GM21447 (cell line): ENCODE results near the gene SLC35D1.

ENCODE experiments used
- ATAC-seq: cut with Tn5 transposase; IDR thresholded peaks from one replicate; pipeline ENCODE4 v1.9.1; 2021; ENCODE audit not compliant: unreplicated experiment

SLC35D1 gene

DNA sequence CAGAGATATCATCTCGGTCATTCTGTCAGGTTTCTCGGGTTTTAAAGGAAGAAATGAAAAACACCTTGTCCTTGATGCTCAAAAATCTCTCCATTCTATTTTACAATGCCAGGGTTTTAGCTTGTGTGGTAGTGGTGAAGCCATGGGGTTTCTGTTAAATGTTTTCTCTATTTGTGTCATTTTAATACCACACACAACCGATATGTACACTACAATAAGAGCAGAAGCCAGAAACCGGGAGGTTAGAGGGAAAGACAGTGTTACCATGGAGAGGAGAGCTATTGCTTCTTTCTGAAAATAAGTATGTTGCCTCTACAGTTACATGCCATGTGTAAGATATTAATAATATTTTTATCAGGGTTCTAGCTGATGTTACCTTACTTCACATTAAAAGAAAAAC, 2.8 kb downstream of the SLC35D1 start:
- no peak for ATAC-seq

DNA sequence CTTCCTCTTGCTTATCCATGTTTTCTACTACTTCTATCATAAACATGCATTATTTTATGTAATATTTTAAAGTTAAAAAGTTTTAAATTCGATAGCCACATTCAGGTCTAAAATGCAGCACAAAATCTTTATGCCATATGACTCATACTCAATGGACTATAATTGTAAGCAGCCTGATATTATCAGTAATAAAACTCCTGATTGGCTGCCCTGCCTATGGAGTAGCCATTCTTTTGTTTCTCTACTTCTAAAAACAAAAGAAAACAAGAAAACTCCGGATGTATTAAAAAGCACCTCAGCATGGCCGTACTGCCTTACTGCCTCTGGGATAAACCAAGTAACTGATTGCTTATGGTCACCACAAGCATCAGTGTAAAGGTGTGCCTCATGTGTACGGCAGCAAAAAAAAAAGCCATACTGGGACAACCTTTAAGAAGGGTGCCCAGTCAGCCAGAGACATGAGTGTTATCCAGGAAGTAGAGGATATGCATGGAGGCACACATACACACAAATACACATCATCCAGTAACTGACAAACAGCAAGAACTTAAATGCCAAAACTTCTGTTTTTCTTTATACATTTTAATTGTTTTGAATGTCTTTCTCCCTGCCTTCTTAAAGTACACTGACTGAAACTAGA, 9.2 kb downstream of the SLC35D1 start:
- no peak for ATAC-seq

DNA sequence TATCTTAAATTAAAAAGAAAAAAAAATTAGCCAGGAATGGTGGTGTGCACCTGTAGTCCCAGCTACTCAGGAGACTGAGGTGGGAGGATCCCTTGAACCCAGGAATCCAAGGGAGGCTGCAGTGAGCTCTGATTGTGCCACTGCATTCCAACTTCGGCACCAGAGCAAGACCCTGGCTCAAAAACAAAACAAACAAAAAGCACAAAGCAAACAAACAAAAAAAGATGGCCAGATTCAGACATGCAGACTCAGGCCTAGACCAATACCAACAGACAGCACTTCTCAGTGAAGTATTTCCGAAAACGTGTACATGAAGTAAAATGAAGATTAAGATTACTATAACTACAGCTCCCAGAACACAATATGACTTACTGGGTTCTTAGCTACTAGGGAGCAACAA, 10.6 kb downstream of the SLC35D1 start:
- ATAC-seq = no peak

DNA sequence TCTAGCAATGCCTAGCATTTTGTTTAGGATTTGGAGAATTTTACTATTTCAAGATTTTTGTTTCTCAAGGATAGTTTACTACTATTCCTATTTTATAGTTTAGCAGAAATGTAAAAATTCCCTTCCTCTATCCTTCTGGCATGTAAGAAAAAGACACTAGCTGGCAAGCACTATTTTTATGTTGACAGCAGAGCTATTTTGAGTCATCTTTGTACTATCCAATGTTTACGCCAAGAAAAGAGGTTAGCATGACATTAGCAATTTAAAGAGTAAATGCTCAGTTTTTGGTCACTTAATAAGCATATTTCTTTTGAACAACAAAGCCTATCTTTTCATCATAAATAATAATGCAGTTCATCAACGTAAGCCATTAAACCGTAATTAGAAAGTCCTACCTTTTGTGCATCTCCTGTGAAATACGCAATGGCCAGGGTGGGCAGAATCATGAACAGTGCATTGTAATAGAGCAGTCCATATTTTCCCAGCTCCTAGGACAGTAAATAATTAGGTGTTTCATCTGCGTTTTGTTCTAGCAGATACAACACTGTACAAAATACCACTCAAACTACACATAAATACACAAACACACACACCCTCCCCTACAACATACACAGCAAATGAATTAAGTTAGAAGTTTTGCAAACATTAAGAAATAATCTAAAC, 12.0 kb downstream of the SLC35D1 start:
- ATAC-seq = no peak

DNA sequence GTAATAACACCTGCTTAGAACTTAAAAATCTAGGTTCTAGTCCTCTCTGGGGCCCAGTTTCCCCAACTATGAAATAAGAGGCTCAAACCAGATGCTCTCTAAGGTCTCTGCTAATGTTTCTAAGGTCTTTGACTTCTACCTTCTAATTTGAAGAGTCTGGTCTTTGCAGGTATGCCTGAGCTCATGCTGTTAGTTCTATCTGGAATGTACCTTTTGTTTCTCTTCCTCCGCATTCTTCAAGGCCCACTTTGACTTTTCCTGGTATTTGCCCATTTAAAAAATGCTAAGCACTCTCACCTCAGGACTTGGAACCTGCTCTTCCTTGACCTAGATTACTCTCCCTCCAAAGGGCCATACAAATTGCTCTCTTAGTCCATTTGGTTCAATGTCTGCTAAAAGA, 13.5 kb downstream of the SLC35D1 start:
- no peak for ATAC-seq

DNA sequence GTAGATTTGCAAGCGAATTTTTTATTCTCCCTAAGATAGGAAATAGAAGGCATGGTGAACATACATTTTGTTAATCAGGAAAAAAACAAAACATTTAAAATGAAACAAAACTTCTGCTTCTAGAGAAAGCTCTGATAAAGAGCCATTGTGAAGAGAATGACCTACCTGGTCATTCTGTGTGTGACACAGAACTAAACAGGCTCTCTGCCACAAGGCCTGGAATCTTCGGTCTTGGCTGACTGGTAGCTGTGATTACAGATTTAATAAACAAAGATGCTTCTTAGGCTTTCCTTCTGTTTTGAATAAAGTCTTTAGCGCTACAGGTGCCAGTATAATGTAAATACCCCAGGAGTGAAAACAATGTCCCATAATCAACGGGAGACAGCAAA, 22.1 kb downstream of the SLC35D1 start:
- ATAC-seq = no peak

DNA sequence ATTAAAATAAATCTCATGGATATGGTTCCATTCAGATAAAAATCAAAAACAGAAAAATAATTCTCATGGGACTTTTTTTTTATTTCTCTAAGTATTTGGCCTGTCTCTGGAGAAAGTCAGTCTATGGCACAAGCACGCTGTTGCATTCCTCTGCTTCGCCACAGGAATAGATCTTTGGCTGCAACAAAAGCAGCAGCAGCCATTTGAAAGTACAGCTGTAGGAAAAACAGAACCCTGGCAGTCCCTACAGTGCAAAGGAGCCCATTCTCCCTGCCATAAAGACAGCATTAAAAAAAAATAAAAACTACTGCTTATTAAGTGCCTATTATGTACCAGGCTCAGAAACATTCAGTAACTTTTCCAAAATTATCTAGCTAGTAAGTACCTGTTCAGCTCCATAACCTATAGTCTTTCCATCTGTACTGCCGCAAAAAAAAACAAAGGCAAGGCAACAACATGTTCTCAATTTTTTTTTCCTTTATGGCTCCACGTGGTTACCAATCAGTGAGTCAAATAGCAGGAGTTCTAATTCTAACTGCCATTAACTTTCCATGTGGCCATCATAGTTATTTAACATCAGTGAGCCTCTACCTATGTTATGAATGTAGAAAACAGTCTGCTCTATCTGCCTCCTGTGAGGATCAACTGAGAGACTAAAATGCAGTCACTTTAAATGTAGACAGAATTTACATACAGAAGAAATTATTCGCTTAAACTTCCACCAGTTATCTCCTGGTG, 22.7 kb downstream of the SLC35D1 start:
- ATAC-seq = no peak

DNA sequence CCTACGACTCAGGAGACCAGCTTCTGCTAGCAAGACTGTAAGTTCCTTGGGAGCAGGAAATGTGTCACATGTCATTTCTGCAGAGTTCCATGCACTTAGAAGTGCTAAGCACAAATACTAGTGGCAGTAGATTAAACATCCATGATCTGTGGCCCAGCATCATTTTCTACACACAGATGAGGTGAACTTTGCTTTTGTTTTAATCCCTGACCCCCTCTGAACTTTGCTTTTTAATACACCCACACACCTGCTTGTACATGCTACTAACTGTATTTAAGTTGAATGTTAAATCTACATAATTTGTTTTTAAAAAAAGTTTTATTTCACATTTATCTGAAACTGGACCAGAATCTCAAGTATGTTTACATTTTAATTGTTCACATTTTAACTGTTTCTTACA, 24.5 kb downstream of the SLC35D1 start:
- no peak for ATAC-seq

DNA sequence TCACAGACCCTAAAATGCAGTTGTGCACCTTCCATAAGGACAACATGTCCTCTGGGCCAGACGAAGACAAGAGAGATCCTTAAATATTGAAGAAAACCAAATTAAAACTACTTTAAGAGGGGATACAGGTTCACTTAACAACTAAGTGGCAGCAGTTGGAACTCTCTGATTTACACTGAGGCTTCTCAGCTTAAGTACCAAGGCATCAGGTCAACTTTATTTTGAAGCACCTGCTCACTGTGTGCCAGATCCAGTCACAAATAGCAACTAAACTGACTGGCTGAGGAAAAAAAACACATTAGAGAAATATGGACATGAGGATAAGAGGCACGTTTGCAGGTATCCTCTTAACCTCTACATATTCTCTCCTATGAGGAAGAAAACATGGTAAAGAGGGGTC, 33.2 kb downstream of the SLC35D1 start:
- ATAC-seq = no peak

DNA sequence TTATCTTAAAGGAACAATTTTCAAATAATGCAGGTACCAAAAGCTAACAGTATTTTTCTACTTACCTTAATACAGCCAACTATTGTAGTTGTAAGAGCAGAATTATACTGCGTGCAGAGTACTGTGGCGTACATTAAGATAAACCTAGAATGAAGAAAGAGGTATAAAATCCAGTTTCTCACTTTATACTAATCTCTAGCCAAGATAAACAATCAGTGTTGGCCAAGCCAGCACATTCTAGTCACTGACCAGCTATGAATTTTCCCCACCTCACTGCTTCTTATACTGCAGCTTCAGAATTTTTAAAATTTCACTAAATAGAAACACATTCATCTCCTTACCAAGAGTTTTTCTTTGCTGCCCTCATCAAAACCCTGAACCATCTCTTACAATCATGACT, 33.6 kb downstream of the SLC35D1 start:
- no peak for ATAC-seq

DNA sequence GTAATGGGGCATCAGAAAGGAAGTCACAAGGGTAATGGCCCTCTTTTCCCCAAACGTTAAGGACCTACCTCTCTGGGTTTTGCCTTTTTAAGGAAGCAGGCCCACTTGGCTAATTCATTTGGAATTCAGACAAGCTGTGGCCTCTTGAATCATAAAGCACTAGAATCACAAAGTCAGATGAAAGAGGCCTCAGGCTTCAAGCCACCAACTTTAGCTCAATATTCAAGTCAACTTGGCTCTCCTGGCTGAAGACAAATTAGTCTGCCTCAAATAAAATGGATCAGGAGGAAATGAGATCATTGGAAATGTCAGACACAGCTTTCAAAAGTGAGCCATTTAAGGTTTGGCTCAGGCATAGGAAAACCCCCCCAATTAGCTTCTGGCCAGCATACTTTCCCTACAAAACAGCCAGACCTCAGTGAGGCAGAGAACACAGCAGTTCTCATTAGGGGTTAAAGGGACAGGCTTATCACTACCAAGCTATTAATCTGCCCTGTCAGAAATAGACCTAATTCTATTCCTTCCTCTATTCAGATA, 34.3 kb downstream of the SLC35D1 start:
- no peak for ATAC-seq

DNA sequence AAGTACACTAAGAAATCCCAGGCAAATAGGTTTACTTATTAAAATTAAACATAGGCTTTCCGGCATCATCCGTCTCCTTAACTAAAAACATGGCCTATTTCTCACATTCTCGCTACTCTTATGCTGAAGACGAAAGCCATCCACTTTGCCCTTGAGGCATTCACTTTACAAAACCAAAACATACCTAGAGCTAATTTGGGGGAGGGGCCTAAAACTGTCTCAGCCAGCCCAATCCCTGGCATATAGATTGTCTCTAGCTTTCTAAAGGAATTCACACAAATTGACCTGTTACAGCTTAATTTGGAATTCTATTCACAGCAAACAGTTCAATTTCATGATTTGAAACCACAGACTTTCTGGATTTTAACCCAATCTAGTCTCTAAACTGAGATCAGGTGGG, 34.8 kb downstream of the SLC35D1 start:
- ATAC-seq = no peak

DNA sequence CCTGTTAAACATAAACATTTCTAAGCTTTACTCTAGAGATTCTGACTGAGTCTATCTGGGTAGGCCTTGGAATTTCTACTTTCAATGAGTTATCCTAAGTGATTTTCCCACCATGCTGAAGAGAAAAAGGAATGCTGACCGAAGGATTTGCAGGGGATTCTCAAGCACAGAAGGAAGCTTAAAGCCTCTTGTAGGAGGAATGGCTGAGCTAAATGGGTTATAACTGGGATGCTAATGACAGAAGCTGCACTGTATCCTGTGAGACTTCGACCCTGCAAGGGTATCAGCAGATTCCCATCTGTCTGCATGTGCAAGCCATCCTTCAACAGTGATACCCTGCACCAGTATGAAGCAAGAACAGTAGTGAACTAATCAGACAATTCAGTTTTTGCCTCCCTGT, 35.4 kb downstream of the SLC35D1 start:
- no peak for ATAC-seq

DNA sequence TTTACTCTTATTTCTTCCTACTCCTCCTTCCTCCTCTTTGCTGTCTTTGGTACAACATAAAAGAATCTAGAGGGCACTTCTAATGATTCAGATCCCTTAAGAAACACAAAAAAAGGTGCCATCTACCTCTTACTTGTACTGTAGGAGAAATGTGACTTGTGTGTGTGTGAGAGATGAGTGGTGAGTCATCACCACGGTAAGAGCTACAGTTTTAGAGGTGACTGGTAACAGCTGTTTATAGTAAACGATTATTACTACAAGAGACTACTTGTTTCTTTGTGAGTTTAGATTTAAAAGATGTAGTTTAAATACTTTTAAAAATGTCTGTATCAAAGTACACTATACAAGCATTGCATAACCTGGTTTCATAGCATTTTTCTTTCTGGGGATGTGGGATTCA, 40.4 kb downstream of the SLC35D1 start:
- ATAC-seq = no peak

DNA sequence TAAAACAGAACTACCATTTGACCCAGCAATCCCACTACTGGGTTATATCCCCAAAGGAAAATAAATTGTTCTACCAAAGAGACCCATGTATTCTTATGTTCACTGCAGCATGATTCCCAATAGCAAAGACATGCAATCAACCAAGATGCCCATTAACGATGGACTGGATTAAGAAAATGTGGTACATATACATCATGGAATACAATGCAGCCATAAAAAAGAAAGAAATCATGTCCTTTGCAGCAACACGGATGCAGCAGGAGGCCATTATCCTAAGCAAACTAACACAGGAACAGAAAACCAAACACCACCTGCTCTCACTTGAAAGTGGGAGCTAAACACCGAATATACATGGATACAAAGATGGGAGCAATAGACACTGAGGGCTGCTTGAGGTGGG, 44.2 kb downstream of the SLC35D1 start:
- no peak for ATAC-seq

DNA sequence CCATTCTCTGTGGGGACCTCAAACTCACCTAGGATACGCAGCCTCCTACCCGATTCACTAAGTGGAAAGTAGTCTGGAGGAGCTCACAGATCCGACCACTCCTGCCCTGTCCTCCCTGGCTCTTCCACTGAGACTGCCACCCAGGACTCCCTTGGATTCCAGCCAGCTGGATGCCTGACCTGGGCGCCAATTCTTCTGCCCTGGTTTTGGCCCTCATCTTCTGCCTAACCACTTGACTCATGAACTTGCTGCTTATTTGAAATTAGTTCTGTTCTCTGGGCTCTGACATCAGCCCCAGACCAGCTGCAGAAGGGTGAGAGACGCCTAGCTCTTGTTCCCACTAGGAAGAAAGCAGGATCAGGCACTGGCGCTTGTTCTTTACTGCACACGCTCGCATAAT, 48.9 kb downstream of the SLC35D1 start:
- no peak for ATAC-seq

DNA sequence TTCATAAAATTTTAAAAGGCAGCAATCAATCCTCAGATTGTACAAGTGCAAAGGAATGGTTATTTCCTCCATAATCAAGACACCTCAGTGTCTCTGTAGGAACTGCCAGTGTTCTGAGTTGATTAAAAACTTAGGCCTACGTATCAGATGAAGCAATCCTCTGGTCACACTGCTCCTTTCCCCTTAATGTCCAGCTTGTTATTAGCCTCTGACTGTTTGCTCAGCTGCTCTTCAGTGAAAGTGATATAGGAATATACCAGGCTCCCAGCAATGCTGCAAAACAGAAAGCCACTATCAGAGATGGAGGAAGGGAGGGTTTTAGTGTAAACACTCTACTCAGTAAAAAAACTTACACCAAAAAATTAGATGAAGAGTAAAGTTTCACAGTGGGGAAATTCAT, 49.8 kb downstream of the SLC35D1 start:
- no peak for ATAC-seq

DNA sequence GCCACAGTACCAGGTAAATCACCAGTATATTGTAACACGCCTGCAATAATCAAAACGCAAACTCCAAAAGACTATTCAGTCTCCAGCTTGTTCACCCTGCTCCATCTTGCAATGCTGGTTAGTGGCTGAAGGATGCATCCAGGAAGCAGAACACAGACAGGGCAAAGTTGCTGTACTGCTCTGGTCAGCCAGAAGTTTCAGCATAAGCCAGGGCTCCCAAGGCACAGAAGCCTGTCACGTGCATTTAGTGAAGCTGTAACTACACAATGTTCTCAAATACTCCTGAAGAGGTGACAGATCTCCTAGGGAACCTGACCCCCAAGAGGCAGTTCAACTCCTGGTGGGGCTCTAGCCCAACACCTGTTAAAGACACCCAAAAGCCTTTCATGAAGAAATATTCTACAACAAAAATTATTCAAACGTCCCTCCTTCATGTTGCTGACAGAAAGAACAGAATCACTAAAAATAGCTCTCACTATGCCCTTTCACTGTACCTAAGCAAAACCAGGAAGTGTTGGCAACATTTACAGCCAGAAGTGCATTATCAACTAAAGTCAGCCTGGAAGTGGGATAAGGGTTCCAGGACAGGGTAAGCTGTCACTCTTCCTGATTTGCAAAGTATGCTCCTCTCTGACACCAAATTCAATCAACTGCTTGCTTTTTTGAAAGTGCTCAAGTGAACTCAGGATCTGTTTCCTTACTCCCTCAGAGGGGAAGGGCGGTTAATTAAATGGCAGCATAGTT, 52.1 kb downstream of the SLC35D1 start:
- ATAC-seq = no peak

DNA sequence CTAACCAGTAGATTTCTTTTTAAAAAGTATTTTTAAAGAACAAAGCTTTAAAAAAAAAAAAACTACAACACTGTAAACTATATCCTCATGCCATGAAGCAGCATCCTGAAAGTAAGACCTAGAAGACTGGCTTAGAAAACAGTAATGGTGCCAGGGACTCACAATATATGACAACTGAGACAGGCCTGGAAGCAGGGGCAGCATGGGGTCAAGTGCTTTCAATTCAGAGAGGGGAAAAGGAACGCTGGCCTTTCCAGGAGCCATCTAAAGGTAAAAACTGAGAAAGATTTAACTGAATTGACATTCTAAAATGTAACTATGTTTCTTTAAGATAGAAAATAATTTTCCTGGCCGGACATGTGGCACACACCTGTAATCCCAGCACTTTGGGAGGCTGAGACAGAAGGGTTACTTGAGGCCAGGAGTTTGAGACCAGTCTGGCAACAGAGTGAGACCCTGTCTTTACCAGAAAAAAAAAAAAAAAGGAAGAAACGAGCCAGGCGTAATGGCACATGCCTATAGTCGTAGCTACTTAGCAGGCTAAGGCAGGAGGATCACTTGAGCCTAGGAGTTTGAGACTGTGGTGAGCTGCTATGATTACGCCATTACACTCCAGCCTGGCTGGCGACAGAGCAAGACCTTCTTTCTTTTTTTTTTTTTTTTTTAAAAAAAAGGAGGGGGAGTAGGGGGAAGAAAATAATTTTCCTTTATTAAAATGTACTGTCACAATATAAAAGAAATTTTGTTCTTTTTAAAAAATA, 54.1 kb downstream of the SLC35D1 start:
- ATAC-seq = no peak

DNA sequence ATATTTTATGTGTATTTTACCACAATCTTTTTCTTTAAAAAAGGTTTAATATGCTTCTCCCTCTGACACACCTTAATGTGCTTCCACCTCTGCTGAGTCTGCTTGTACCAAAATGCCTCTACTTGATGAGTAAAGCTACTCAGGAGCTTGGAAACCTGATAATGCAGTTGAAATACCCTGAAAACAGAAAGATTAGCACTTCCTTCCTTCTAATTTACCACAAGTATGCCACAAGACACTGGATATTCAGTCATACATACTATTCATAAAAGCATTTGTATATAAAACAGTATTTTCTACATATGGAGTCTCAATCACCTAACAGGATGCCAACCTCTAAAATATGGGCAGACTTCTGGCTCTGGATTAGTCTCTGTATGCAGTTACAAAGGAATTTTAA, 55.0 kb downstream of the SLC35D1 start:
- ATAC-seq = no peak
